WTC11 (cell line): ENCODE measurements around the gene STRIP1.

Experiments
- MXD4 ChIP-seq: fragments of 250-450 bp; sonication (Bioruptor Pico); IDR thresholded peaks from 2 replicates; pipeline ENCODE4 v1.8.0; 2021; ENCODE audit warnings: mild to moderate bottlenecking, moderate library complexity, borderline replicate concordance
- NR3C1 ChIP-seq: sonication (generic); formaldehyde crosslinking; conservative IDR thresholded peaks from 2 replicates; pipeline ENCODE4 v1.8.1; 2023; ENCODE audit warnings: low read depth, mild to moderate bottlenecking, missing genetic modification reagents
- TEAD4 ChIP-seq: sonication (generic); formaldehyde crosslinking; IDR thresholded peaks from 2 replicates; pipeline ENCODE4 v1.8.0; 2022; ENCODE audit warnings: mild to moderate bottlenecking, missing genetic modification reagents
- ZNF263 ChIP-seq: sonication (generic); formaldehyde crosslinking; IDR thresholded peaks from 2 replicates; pipeline ENCODE4 v1.8.1; 2022; ENCODE audit warnings: low read depth, mild to moderate bottlenecking, moderate library complexity, missing genetic modification reagents
- ZNF317 ChIP-seq: sonication (generic); formaldehyde crosslinking; IDR thresholded peaks from 2 replicates; pipeline ENCODE4 v1.8.1; 2023; ENCODE audit warnings: low read depth, mild to moderate bottlenecking, moderate library complexity, missing genetic modification reagents, borderline replicate concordance
- ZNF416 ChIP-seq: fragments of 250-450 bp; sonication (Bioruptor Pico); IDR thresholded peaks from 2 replicates; pipeline ENCODE4 v1.9.0; 2021; ENCODE audit warnings: mild to moderate bottlenecking, inconsistent platforms
- ZNF423 ChIP-seq: fragments of 250-450 bp; sonication (Bioruptor Pico); IDR thresholded peaks from 2 replicates; pipeline ENCODE4 v2.1.2; 2022; ENCODE audit warnings: mild to moderate bottlenecking, moderate library complexity
- TF ChIP-seq, protein P1 (sequence below): fragments of 200-600 bp; IDR thresholded peaks from 2 replicates; pipeline ENCODE4 v1.8.0; 2022; ENCODE audit warnings: antibody characterized with exemption
- TF ChIP-seq, protein P2 (sequence below): sonication (generic); formaldehyde crosslinking; IDR thresholded peaks from 2 replicates; pipeline ENCODE4 v1.8.0; 2023; ENCODE audit warnings: mild to moderate bottlenecking, missing genetic modification reagents
- TF ChIP-seq, protein P3 (sequence below): sonication (generic); formaldehyde crosslinking; IDR thresholded peaks from 2 replicates; pipeline ENCODE4 v1.8.0; 2022; ENCODE audit warnings: mild to moderate bottlenecking, missing genetic modification reagents
- TF ChIP-seq, protein P4 (sequence below): sonication (generic); formaldehyde crosslinking; IDR thresholded peaks from 2 replicates; pipeline ENCODE4 v1.8.1; 2023; ENCODE audit warnings: mild to moderate bottlenecking, missing genetic modification reagents, moderate library complexity
- TF ChIP-seq, protein P5 (sequence below): sonication (generic); formaldehyde crosslinking; IDR thresholded peaks from 2 replicates; pipeline ENCODE4 v1.8.0; 2022; ENCODE audit warnings: mild to moderate bottlenecking, missing genetic modification reagents
- TF ChIP-seq, protein P6 (sequence below): fragments of 250-450 bp; sonication (Bioruptor Pico); IDR thresholded peaks from 2 replicates; pipeline ENCODE4 v1.8.0; 2021; ENCODE audit warnings: mild to moderate bottlenecking
- TF ChIP-seq, protein P7 (sequence below): sonication (generic); formaldehyde crosslinking; IDR thresholded peaks from 2 replicates; pipeline ENCODE4 v1.8.1; 2023; ENCODE audit warnings: mild to moderate bottlenecking, missing genetic modification reagents, borderline replicate concordance

DNA sequence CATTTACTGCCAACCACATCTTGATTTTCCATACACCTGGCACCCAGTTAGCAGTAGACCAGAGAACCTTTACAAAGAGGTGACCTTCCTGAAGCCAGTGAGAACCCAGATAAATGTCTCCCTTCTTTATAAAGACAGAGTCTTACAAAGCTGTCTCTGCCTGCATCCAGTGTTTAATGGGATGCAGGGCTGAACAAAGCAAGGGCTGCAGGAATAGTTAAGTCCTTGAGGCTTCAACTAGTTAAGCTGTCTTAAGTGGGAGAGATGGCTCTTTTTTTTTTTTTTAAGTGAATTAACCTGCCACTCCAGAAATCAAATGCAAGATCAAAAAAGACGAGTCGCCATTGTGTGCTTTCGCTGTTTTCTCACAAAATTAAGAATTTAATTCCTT is 48.4 kb upstream of the STRIP1 start:
- TF ChIP-seq, protein P1, sequence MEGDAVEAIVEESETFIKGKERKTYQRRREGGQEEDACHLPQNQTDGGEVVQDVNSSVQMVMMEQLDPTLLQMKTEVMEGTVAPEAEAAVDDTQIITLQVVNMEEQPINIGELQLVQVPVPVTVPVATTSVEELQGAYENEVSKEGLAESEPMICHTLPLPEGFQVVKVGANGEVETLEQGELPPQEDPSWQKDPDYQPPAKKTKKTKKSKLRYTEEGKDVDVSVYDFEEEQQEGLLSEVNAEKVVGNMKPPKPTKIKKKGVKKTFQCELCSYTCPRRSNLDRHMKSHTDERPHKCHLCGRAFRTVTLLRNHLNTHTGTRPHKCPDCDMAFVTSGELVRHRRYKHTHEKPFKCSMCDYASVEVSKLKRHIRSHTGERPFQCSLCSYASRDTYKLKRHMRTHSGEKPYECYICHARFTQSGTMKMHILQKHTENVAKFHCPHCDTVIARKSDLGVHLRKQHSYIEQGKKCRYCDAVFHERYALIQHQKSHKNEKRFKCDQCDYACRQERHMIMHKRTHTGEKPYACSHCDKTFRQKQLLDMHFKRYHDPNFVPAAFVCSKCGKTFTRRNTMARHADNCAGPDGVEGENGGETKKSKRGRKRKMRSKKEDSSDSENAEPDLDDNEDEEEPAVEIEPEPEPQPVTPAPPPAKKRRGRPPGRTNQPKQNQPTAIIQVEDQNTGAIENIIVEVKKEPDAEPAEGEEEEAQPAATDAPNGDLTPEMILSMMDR: no peak
- TF ChIP-seq ZNF416 (CRISPR knock-in tag) (no peak), MXD4 (CRISPR knock-in tag) (no peak), NR3C1 (CRISPR knock-in tag) (no peak), TEAD4 (CRISPR knock-in tag) (no peak), ZNF317 (CRISPR knock-in tag) (no peak), ZNF423 (no peak), ZNF263 (CRISPR knock-in tag) (no peak)
- TF ChIP-seq, protein P2, sequence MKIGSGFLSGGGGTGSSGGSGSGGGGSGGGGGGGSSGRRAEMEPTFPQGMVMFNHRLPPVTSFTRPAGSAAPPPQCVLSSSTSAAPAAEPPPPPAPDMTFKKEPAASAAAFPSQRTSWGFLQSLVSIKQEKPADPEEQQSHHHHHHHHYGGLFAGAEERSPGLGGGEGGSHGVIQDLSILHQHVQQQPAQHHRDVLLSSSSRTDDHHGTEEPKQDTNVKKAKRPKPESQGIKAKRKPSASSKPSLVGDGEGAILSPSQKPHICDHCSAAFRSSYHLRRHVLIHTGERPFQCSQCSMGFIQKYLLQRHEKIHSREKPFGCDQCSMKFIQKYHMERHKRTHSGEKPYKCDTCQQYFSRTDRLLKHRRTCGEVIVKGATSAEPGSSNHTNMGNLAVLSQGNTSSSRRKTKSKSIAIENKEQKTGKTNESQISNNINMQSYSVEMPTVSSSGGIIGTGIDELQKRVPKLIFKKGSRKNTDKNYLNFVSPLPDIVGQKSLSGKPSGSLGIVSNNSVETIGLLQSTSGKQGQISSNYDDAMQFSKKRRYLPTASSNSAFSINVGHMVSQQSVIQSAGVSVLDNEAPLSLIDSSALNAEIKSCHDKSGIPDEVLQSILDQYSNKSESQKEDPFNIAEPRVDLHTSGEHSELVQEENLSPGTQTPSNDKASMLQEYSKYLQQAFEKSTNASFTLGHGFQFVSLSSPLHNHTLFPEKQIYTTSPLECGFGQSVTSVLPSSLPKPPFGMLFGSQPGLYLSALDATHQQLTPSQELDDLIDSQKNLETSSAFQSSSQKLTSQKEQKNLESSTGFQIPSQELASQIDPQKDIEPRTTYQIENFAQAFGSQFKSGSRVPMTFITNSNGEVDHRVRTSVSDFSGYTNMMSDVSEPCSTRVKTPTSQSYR: no peak
- TF ChIP-seq, protein P3, sequence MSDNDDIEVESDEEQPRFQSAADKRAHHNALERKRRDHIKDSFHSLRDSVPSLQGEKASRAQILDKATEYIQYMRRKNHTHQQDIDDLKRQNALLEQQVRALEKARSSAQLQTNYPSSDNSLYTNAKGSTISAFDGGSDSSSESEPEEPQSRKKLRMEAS (CRISPR knock-in tag): no peak
- TF ChIP-seq, protein P4, sequence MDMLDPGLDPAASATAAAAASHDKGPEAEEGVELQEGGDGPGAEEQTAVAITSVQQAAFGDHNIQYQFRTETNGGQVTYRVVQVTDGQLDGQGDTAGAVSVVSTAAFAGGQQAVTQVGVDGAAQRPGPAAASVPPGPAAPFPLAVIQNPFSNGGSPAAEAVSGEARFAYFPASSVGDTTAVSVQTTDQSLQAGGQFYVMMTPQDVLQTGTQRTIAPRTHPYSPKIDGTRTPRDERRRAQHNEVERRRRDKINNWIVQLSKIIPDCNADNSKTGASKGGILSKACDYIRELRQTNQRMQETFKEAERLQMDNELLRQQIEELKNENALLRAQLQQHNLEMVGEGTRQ (CRISPR knock-in tag): no peak
- TF ChIP-seq, protein P5, sequence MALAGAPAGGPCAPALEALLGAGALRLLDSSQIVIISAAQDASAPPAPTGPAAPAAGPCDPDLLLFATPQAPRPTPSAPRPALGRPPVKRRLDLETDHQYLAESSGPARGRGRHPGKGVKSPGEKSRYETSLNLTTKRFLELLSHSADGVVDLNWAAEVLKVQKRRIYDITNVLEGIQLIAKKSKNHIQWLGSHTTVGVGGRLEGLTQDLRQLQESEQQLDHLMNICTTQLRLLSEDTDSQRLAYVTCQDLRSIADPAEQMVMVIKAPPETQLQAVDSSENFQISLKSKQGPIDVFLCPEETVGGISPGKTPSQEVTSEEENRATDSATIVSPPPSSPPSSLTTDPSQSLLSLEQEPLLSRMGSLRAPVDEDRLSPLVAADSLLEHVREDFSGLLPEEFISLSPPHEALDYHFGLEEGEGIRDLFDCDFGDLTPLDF (CRISPR knock-in tag): no peak
- TF ChIP-seq, protein P6, sequence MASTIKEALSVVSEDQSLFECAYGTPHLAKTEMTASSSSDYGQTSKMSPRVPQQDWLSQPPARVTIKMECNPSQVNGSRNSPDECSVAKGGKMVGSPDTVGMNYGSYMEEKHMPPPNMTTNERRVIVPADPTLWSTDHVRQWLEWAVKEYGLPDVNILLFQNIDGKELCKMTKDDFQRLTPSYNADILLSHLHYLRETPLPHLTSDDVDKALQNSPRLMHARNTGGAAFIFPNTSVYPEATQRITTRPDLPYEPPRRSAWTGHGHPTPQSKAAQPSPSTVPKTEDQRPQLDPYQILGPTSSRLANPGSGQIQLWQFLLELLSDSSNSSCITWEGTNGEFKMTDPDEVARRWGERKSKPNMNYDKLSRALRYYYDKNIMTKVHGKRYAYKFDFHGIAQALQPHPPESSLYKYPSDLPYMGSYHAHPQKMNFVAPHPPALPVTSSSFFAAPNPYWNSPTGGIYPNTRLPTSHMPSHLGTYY (CRISPR knock-in tag): no peak
- TF ChIP-seq, protein P7, sequence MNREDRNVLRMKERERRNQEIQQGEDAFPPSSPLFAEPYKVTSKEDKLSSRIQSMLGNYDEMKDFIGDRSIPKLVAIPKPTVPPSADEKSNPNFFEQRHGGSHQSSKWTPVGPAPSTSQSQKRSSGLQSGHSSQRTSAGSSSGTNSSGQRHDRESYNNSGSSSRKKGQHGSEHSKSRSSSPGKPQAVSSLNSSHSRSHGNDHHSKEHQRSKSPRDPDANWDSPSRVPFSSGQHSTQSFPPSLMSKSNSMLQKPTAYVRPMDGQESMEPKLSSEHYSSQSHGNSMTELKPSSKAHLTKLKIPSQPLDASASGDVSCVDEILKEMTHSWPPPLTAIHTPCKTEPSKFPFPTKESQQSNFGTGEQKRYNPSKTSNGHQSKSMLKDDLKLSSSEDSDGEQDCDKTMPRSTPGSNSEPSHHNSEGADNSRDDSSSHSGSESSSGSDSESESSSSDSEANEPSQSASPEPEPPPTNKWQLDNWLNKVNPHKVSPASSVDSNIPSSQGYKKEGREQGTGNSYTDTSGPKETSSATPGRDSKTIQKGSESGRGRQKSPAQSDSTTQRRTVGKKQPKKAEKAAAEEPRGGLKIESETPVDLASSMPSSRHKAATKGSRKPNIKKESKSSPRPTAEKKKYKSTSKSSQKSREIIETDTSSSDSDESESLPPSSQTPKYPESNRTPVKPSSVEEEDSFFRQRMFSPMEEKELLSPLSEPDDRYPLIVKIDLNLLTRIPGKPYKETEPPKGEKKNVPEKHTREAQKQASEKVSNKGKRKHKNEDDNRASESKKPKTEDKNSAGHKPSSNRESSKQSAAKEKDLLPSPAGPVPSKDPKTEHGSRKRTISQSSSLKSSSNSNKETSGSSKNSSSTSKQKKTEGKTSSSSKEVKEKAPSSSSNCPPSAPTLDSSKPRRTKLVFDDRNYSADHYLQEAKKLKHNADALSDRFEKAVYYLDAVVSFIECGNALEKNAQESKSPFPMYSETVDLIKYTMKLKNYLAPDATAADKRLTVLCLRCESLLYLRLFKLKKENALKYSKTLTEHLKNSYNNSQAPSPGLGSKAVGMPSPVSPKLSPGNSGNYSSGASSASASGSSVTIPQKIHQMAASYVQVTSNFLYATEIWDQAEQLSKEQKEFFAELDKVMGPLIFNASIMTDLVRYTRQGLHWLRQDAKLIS (CRISPR knock-in tag): no peak
